Breast epithelium (tissue), 4 donors: ENCODE results near the gene ZDHHC20. TPM values are rescaled to one million over a fixed set of nuclear protein-coding genes. Genes with fewer than 3 reads are reported as not detected.

Experiments
- DNase-seq, 2 donors: peaks; one replicate each; pipeline ENCODE4 v3.0.0-alpha.2; 2019; ENCODE audit warnings: low spot score in 2 of 2
- H3K27ac ChIP-seq, 2 donors: fragments of 200-600 bp; sonication (generic) in 1 of 2; one replicate each; pipeline ENCODE4 v1.5.1; 2016 to 2019; ENCODE audit warnings: mild to moderate bottlenecking in 1 of 2
- H3K27me3 ChIP-seq, 2 donors: fragments of 200-600 bp; sonication (generic) in 1 of 2; one replicate each; pipeline versions ENCODE4 v1.5.1 to v1.6.0; 2017 to 2019; ENCODE audit warnings: control low read depth in 1 of 2, mild to moderate bottlenecking in 1 of 2
- H3K36me3 ChIP-seq: fragments of 200-600 bp; one replicate; pipeline ENCODE4 v1.5.1; 2019
- H3K4me1 ChIP-seq, 2 donors: fragments of 200-600 bp; sonication (generic); one replicate each; pipeline ENCODE4 v1.5.1; 2016 to 2019; ENCODE audit warnings: control low read depth in 1 of 2
- H3K4me3 ChIP-seq, 3 donors: fragments of 200-600 bp; sonication (generic); 1 replicate in 2 of 3; 2 replicates in 1 of 3; pipeline ENCODE4 v1.5.1; 2016 to 2019; ENCODE audit warnings: mild to moderate bottlenecking in 3 of 3, moderate library complexity in 2 of 3
- H3K9me3 ChIP-seq, 2 donors: fragments of 200-600 bp; sonication (generic) in 1 of 2; one replicate each; pipeline ENCODE4 v1.5.1; 2016 to 2019; ENCODE audit warnings: control low read depth in 1 of 2
- POLR2A ChIP-seq: fragments of 450-650 bp; IDR thresholded peaks from one replicate; pipeline ENCODE4 v1.6.1; 2016; ENCODE audit warnings: antibody characterized with exemption, mild to moderate bottlenecking, moderate library complexity
- POLR2AphosphoS5 ChIP-seq, 3 donors: sonication (generic); formaldehyde crosslinking; IDR thresholded peaks; one replicate each; pipeline ENCODE4 v1.6.1; 2017; ENCODE audit warnings: antibody characterized with exemption in 3 of 3
- intact Hi-C: fragments of 100-400 bp; cut with DNase I; formaldehyde crosslinking; loops from one replicate; pipeline ENCODE4 v1.15.1; 2023; ENCODE audit warnings: low total_unique reads
- total RNA-seq, 3 donors: library from RNA; depleted of rRNA; stranded (reverse); fragments of >200 nt; gene quantifications; one replicate each; pipeline ENCODE4 v1.1.0, GENCODE V29; 2016
- TF ChIP-seq, protein P1 (sequence below), 3 donors: fragments of 450-650 bp; IDR thresholded peaks; one replicate each; pipeline ENCODE4 v1.5.1; 2016 to 2017; ENCODE audit warnings: antibody characterized with exemption in 3 of 3, mild to moderate bottlenecking in 3 of 3, moderate library complexity in 3 of 3

The ZDHHC20 gene
- total RNA-seq, 3 donors from 2014 or later, result 50.9 to 79.0 (median 57.7) TPM

DNA sequence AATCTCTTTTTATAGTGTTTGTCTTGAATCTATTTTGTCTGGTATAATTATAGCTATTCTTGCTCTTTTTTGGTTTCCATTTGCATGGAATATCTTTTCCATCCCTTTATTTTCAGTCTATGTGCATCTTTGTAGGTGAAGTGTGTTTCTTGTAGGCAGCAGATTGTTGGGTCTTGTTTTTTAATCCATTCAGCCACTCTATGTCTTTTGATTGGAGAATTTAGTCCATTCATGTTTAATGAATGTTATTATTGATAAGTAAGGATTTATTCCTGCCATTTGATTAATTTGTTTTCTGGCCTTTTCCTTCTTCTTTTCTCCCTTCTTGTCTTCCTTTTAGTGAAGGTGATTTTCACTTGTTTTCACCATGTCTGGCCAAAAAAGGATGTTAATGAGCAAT is 11.7 kb upstream of the ZDHHC20 start:
- no peaks in the 10 kb centered on the region for H3K27me3 ChIP-seq
- no peak for TF ChIP-seq POLR2AphosphoS5 (IDR thresholded peaks at IDR 0.05)
- no peak for TF ChIP-seq POLR2A
- TF ChIP-seq, protein P1, sequence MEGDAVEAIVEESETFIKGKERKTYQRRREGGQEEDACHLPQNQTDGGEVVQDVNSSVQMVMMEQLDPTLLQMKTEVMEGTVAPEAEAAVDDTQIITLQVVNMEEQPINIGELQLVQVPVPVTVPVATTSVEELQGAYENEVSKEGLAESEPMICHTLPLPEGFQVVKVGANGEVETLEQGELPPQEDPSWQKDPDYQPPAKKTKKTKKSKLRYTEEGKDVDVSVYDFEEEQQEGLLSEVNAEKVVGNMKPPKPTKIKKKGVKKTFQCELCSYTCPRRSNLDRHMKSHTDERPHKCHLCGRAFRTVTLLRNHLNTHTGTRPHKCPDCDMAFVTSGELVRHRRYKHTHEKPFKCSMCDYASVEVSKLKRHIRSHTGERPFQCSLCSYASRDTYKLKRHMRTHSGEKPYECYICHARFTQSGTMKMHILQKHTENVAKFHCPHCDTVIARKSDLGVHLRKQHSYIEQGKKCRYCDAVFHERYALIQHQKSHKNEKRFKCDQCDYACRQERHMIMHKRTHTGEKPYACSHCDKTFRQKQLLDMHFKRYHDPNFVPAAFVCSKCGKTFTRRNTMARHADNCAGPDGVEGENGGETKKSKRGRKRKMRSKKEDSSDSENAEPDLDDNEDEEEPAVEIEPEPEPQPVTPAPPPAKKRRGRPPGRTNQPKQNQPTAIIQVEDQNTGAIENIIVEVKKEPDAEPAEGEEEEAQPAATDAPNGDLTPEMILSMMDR (IDR thresholded peaks at IDR 0.05), result no peak
- no peaks in the 10 kb centered on the region for H3K4me1 ChIP-seq
- no peaks in the 10 kb centered on the region for H3K36me3 ChIP-seq
- H3K9me3 ChIP-seq, result no peaks in the 10 kb centered on the region
- no peak overlapping the region for H3K4me3 ChIP-seq
- no peak for DNase-seq
- intact Hi-C loops, result no loop called here
- no peak overlapping the region for H3K27ac ChIP-seq

DNA sequence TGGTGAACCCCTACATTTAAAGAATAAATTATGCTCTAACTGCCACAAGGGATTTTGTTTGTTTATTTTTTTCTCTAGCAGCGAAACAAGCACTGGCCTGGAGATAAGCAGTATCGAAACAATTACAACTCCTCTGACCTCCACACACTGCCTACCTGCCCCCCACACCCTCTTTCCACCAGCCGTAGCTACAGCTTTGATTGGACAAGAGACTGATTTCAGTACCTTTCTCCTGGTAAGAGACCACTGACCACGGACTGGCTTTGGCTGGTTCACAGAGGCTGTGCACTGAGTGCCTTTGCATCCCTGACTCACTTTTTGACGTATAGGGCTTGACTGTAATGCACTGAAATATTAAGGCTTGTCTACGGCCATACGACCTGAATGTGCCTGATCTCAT is 7.4 kb upstream of the ZDHHC20 start:
- no peaks in the 10 kb centered on the region for H3K9me3 ChIP-seq
- intact Hi-C loops, result no loop called here
- DNase-seq, result no peak

DNA sequence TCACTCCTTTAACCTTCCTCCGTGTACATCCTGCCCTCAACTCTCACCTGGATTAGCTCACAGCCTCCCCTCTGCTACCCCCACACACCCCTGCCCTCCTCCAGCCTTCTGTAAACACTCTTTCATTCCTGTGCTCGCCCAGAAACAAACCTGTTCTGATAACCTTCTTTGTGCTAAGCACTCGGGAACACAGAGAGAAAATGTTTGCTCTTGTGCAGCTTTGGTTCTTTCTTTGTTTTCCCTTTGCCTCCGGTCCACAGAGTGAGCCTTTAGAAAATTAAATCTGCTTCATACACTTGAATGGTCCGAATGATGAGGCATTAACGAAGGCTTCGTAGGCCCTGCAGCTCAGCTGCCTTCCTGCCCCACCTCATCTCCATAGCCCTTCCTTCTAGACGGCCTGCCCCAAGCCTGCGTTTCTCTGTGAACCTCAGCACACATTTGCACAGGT is 6.6 kb upstream of the ZDHHC20 start:
- H3K36me3 ChIP-seq, result no peaks in the 10 kb centered on the region
- H3K27ac ChIP-seq, result no peak overlapping the region
- DNase-seq, result no peak
- intact Hi-C loops, result no loop called here
- no peaks in the 10 kb centered on the region for H3K9me3 ChIP-seq
- no peaks in the 10 kb centered on the region for H3K27me3 ChIP-seq
- TF ChIP-seq POLR2A, result no peak
- TF ChIP-seq POLR2AphosphoS5 (IDR thresholded peaks at IDR 0.05), result no peak
- TF ChIP-seq, protein P1 (IDR thresholded peaks at IDR 0.05), result no peak
- H3K4me3 ChIP-seq, result no peak overlapping the region
- no peaks in the 10 kb centered on the region for H3K4me1 ChIP-seq

More for the DNA sequence above, 7.4 kb upstream of the ZDHHC20 start:
- Histone ChIP-seq H3K4me1 (no peaks in the 10 kb centered on the region), H3K36me3 (no peaks in the 10 kb centered on the region), H3K27ac (no peak overlapping the region), H3K4me3 (no peak overlapping the region), H3K27me3 (no peaks in the 10 kb centered on the region)
- TF ChIP-seq POLR2AphosphoS5 (IDR thresholded peaks at IDR 0.05) (no peak), POLR2A (no peak)
- TF ChIP-seq, protein P1 (IDR thresholded peaks at IDR 0.05), result no peak

DNA sequence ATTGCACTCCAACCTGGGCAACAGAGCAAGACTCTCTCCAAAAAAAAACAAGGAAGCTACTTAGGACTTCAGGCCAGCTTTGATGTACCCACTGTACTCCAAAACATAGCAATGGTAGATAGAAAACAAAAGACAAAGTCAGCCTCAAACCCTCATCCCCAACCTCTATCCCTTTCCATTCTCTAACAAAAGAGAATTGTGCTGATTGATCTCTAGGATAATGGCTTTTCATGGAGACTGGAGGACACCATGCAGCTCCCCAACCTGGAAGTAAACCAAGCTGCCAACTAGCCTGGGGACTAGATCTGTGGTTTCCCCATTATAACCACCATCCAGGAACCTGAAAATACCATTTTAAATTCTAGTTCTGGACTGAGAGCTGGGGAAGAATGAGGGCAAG is 4.3 kb upstream of the ZDHHC20 start:
- Histone ChIP-seq H3K4me1 (no peaks in the 10 kb centered on the region), H3K4me3 (no peak overlapping the region), H3K27ac (no peak overlapping the region), H3K27me3 (no peaks in the 10 kb centered on the region), H3K9me3 (no peaks in the 10 kb centered on the region), H3K36me3 (no peaks in the 10 kb centered on the region)
- no peak for DNase-seq
- TF ChIP-seq, protein P1 (IDR thresholded peaks at IDR 0.05), result no peak
- TF ChIP-seq POLR2A (no peak), POLR2AphosphoS5 (IDR thresholded peaks at IDR 0.05) (no peak)
- intact Hi-C loops, result no loop called here

DNA sequence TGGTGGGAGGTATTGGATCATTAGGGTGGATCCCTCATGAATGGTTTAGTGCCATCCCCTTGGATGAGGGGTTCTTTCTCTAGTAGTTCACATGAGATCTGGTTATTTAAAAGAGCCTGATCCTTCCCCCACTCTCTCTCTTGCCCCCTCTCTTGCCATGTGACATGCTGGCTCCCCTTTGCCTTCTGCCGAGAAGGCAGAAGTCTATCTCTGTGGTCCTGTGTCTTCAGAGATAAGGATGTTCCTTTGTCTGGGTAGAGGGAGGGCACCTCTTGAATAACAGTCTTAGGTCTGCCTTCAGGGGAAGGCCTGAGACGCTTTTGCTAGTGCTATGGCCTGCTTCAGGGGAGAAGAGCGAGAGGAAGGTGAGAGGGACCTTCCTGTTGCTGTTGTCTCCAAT is 2.0 kb upstream of the ZDHHC20 start:
- Histone ChIP-seq H3K4me3 (no peak overlapping the region), H3K27ac (no peak overlapping the region), H3K9me3 (no peaks in the 10 kb centered on the region), H3K4me1 (no peaks in the 10 kb centered on the region), H3K27me3 (no peaks in the 10 kb centered on the region), H3K36me3 (no peaks in the 10 kb centered on the region)
- TF ChIP-seq POLR2AphosphoS5 (IDR thresholded peaks at IDR 0.05), result no peak
- TF ChIP-seq, protein P1 (IDR thresholded peaks at IDR 0.05), result no peak
- no peak for TF ChIP-seq POLR2A
- no peak for DNase-seq
- intact Hi-C loops, result no loop called here
